ENCODE data around the gene TBX2.

TBX2 gene

DNA sequence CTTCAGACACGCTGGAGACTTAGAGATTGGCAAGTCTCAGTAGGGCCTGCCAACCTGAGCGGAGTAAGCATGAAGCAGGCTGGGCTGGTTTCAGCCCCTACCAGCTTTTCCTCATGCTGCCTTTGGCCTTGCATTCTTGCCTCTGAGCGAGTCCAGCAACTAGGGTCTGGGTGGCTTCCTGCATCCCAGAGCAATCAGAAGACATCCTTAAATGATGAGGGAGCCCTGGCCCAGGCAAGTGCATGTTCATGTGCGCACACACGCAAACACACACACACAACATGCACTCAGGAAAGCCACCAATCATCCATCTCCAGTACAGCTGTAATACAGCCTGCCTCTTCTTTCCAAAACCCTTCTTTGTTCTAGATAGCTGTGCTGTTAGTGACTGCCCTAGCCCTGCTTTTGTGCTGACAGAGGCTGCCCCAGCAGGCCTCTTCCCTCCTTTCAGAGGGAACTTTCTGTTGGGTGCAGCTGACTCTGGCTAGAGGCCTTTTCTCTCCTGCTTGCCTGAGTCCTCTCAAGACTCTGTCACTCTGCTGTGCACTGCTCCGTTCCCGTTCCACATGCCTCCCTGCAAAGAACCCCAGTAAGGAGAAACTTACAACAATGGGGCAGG lies 30.7 kb upstream of the TBX2 start:
- DNase-seq (ENCODE audit: low read depth), result no peak

GRCh38 chr17:61369751-61370150 lies 29.9 kb upstream of the TBX2 start:
- DNase-seq (ENCODE audit: low read depth), result no peak

- no peak for DNase-seq (ENCODE audit: low read depth)
These were observed 28.5 kb upstream of the TBX2 start for GRCh38 chr17:61371179-61371578.

- DNase-seq (ENCODE audit: low read depth), result no peak
These were observed 28.0 kb upstream of the TBX2 start for GRCh38 chr17:61371606-61372005.

DNA sequence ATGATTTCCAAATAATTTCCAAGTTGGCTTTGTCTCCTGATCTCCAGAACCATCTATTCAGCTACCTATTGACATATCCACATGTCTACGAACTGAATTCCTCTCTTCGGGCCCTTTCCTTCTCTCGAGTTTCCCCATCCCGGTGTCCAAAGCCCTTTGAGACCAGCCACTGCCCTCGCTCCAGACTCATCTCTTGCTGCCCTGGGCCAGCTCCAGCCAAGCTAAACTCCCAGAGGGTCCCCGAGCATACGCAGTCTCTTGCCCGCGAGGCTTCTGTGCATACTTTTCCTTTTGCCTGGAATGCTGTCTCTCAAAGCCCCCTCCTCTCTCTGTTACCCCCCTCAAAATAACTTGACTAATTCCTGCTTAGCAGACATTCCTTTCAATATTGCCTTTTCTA lies 27.2 kb upstream of the TBX2 start:
- DNase-seq (ENCODE audit: low read depth), result no peak

- DNase-seq (ENCODE audit: low read depth), result no peak
These were observed 22.5 kb upstream of the TBX2 start for GRCh38 chr17:61376931-61377838.

DNA sequence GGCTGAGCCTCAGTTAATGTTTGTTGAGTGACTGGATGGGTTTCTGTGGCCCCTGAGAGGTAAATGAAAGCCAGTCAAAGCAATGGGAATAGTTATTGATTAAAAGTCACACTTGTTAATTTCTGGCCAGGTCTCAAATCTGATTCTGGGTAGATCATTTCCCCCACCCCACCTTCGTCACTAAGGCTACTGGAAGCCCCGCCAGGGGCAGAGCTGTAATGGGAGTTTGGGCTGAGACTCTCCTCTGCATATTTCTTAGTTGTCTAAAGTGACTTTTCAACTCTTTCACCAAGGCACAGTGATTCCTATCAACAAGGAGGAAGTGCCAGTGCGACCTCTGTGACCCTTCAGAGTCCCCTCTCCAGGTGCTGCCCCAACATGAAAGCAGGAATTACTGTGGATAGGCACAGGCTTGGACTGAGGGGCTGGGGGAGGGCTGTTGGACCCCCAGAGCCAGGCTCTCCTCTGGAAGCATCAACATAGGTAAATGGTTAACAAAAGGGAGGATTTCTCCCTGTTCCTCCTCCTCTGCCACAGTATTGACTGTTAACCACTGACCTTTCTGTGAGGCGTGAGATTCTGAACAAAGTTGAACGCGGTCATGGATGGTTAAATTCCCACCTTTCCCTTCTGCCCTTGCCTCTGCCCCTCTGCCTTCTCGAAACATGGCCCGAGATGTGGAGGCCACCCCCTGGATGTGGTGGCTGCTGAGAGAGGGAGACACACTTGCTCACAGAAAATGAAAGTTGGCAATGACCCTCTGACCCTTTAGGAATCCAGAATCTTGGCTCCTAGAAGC lies 20.8 kb upstream of the TBX2 start:
- DNase-seq (ENCODE audit: low read depth), result no peak

- no peak for DNase-seq (ENCODE audit: low read depth)
These were observed 20.0 kb upstream of the TBX2 start for GRCh38 chr17:61379457-61380216.

DNA sequence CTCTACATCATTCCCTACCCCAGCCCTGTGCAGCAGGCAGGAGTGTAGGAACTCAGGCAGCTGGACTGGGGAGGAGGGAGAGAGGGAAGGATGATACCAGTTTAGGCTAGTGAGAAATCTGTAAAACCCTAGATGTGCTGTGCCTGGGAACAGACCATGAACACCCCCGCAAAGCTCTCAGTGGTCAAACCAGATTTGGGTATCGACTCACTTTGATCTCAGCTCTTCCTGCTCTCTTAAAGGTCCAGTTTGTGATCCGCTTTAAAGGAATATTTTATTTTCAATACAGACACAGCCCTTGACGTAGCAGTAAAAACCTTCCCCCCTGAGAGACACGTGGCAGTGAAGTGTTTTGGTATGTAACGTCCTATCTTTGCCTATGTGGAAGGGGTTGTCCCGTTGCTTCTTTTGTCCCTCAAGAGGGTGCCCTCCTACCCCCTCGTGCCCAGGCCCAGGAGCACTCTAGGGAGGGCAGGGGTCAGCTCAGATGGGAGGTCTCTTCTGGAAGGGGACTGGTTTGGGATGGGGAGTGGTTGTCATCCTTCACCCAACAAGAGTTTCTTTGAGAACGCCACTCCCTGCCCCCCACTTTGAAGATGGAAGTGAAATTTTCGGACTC lies 19.3 kb upstream of the TBX2 start:
- DNase-seq (ENCODE audit: low read depth), result no peak

- no peak for DNase-seq (ENCODE audit: low read depth)
These were observed 18.7 kb upstream of the TBX2 start for GRCh38 chr17:61380836-61381525.

DNA sequence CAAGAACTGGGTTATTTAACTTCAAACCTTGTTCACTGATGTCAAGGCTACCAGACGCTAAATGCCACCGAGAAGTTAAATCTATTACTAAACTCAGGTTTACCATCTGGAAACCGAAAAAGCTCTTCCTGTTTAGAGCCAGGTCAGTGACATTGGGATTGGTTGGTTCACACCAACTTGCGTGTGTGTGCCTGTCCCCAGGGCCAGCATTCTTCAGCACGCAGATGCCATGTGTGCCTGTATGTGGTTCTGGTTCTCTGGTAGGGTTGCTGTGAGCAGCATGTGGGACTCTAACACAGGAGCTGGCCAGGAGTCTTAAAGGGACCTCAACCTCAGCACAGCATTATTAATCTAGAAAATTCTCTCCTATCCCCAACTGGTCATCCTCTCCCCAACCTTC lies 18.1 kb upstream of the TBX2 start:
- no peak for DNase-seq (ENCODE audit: low read depth)

GRCh38 chr17:61382796-61383688 lies 16.6 kb upstream of the TBX2 start:
- no peak for DNase-seq (ENCODE audit: low read depth)

DNA sequence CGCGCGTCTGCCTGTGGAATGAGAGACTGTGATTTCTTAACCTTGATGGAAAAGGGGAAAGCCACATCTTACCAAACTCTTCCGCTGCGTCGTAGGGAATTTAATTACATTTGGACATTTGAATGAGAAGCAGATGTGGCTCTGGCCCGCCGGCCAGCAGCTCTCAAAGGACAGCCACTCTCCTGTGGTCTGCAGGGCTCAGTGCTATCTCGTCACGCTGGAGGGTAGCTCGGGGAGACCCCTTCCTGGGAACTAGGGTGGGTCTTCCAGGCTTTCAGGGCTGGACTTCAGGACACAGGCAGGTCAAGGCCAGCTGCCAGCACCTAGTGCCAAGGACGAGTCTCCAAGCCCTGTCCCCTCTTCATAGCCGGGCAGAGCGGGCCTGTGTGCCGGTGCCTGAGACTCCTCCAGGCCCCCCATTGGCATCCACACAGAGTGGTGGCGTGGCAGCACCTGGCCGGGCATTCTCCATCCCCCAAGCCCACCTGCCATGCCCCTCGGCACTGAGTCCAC lies 15.9 kb upstream of the TBX2 start:
- no peak for DNase-seq (ENCODE audit: low read depth)

DNA sequence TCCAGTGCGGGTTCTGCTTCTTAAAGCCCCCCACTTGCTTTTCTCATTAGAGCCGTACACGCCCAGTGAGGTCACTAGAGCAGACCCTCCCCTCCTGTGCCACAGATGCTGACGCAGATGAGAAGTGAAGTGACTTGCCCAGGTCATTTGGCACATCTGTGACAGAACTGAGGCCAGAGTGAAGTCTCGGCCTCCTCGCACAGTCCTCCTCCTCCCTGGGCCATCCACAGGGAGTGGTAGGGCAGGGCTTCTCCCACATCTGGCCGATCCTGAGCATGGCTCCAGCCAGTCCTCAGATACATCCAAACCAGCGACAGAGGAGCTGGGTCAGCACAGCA lies 15.3 kb upstream of the TBX2 start:
- DNase-seq (ENCODE audit: low read depth), result no peak

DNA sequence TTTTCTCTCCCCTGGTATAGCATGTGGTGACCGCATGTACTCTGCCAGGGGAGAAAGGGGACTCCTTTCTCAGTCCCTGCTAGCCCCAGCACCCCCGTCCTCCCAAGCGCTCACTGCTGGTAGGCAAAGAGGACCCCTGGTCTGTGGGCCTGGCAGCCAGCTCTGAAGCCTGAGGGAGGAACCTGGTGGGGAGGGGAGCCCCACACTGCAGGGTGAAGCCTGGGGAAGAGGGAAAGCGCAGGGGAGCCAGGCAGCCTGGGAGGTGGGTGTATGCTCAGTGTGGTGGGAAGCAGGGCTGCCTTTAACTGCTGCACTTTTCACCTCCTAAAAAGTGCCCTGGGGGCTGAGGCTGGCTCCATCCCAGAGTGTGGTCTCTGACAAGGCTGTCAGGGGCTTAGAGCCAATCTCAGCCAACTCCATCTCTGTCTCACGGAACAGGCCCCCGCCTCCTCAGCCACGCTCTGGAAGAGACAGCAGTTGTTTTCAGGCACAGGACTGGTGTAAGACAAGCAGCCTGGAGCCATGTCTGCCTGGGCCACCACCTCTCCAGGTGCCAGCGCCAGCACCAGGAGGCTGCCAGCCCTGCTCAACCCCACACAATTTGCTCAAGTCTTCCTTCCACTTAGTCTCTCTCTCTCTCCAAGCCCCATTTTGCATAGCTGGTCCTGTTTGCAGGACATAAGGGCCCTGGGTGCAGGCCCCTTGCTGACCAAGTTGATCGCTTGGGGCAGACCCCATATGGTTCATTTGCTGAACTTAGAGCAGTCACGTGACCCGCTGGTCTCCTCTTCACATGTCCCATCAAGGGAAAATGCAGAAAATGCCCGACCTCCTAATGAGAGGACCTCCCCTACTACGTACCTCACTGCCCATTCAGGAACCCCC lies 14.7 kb upstream of the TBX2 start:
- no peak for DNase-seq (ENCODE audit: low read depth)

- no peak for DNase-seq (ENCODE audit: low read depth)
These were observed 13.9 kb upstream of the TBX2 start for GRCh38 chr17:61385577-61386236.

- DNase-seq (ENCODE audit: low read depth), result no peak
These were observed 13.4 kb upstream of the TBX2 start for GRCh38 chr17:61386251-61386650.

DNA sequence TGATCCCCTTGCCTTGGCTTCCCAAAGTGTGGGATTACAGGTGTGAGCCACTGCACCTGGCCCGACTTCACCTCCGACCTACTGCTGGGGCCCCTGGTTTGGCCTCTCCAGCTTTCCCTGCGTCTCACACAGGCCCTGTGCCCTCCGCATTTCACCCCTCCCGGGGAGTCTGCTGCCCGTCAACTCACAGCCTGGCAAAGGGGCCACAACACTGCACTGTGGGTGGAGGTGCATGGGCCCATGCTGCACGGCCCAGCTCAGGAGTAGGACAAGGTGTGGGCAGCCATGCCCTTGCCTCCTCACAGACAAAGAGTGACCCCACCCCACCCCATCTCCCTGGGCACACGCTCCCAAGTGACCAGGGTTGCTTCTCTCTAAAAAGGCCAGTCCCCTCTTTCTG lies 12.6 kb upstream of the TBX2 start:
- DNase-seq (ENCODE audit: low read depth), result no peak

All from stromal cell of bone marrow (primary cell).